Breast epithelium (tissue), 3 donors: Measurements from ENCODE around the gene WWOX.

Experiments
- POLR2AphosphoS5 ChIP-seq, 3 donors: sonication (generic); formaldehyde crosslinking; IDR thresholded peaks; one replicate each; pipeline ENCODE4 v1.6.1; 2017; ENCODE audit warnings: antibody characterized with exemption in 3 of 3
- TF ChIP-seq, protein P1 (sequence below), 3 donors: fragments of 450-650 bp; IDR thresholded peaks; one replicate each; pipeline ENCODE4 v1.5.1; 2016 to 2017; ENCODE audit warnings: antibody characterized with exemption in 3 of 3, mild to moderate bottlenecking in 3 of 3, moderate library complexity in 3 of 3

DNA sequence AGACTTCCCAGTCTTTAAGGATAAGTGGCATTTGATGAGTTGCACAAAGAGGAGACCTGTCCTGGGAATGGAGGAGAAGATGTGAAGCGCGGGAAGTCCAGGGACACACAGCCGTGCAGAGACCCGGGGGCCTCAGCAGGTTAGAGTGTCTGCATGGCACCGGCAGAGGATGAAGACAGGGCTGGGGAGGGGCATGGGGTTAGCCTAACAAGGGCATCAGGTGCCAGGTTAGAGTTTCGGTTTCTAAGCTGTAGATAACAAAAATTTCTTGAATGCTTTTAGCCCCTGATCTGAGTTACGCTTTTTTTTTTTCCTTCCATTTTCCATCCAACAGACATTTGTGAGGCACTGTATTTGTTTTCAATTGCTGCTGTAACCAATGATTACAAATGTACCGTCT lies 906.8 kb downstream of the WWOX start:
- TF ChIP-seq POLR2AphosphoS5 (IDR thresholded peaks at IDR 0.05): no peak
- TF ChIP-seq, protein P1, sequence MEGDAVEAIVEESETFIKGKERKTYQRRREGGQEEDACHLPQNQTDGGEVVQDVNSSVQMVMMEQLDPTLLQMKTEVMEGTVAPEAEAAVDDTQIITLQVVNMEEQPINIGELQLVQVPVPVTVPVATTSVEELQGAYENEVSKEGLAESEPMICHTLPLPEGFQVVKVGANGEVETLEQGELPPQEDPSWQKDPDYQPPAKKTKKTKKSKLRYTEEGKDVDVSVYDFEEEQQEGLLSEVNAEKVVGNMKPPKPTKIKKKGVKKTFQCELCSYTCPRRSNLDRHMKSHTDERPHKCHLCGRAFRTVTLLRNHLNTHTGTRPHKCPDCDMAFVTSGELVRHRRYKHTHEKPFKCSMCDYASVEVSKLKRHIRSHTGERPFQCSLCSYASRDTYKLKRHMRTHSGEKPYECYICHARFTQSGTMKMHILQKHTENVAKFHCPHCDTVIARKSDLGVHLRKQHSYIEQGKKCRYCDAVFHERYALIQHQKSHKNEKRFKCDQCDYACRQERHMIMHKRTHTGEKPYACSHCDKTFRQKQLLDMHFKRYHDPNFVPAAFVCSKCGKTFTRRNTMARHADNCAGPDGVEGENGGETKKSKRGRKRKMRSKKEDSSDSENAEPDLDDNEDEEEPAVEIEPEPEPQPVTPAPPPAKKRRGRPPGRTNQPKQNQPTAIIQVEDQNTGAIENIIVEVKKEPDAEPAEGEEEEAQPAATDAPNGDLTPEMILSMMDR (IDR thresholded peaks at IDR 0.05): no peak
